A673 (cell line): ENCODE data around the gene OXCT1. TPM values are rescaled to one million over a fixed set of nuclear protein-coding genes. Genes with fewer than 3 reads are reported as not detected.
"Not testable (repeated sequence)": the region's sequence is repeated elsewhere in the genome, so short reads cannot be mapped to it uniquely, and the experiment has no call there.

ENCODE experiments used
- BruUV-seq: library from RNA; stranded (reverse); fragments of 400-500 nt; replicated peaks from 2 replicates; lab custom pipeline; 2021; lab: Mats Ljungman, UMichigan
- CTCF ChIA-PET: fragments of 300-600 bp; sonication (Branson Sonifier 250); formaldehyde crosslinking; loops from one replicate; lab custom pipeline; 2022; ENCODE audit warnings: antibody characterized with exemption; lab: Charles Lee
- POLR2A ChIA-PET: fragments of 300-600 bp; sonication (Branson Sonifier 250); formaldehyde crosslinking; loops from one replicate; lab custom pipeline; 2022; ENCODE audit warnings: antibody characterized with exemption; ENCODE audit not compliant: low non-redundant PET; lab: Charles Lee
- DNase-seq: peaks from one replicate; pipeline ENCODE4 v3.0.0-alpha.2; 2015; ENCODE audit warnings: low spot score
- H3K27ac ChIP-seq: fragments of 200-600 bp; sonication (generic); 2 replicates; pipeline ENCODE4 v1.5.1; 2016; ENCODE audit warnings: mixed run types, low read depth, mild to moderate bottlenecking, mixed read lengths, antibody characterized with exemption, low read length; ENCODE audit not compliant: poor library complexity, severe bottlenecking
- H3K27me3 ChIP-seq: fragments of 200-600 bp; sonication (generic); replicated peaks from 2 replicates; pipeline ENCODE4 v1.6.1; 2017; ENCODE audit warnings: mixed run types, low read depth, mild to moderate bottlenecking, mixed read lengths, antibody characterized with exemption, low read length; ENCODE audit not compliant: insufficient read depth, poor library complexity
- H3K36me3 ChIP-seq: fragments of 200-600 bp; sonication (generic); 2 replicates; pipeline ENCODE4 v1.6.1; 2016; ENCODE audit warnings: mixed run types, mild to moderate bottlenecking, mixed read lengths, antibody characterized with exemption, low read length; ENCODE audit not compliant: insufficient read depth, poor library complexity, severe bottlenecking
- H3K4me1 ChIP-seq: fragments of 200-600 bp; sonication (generic); 2 replicates; pipeline ENCODE4 v1.6.1; 2017; ENCODE audit warnings: mixed run types, mild to moderate bottlenecking, mixed read lengths, antibody characterized with exemption, low read length; ENCODE audit not compliant: insufficient read depth, poor library complexity, severe bottlenecking
- H3K4me3 ChIP-seq: fragments of 200-600 bp; sonication (generic); 2 replicates; pipeline ENCODE4 v1.5.1; 2016; ENCODE audit warnings: low read depth, mixed run types, mild to moderate bottlenecking, mixed read lengths, low read length; ENCODE audit not compliant: poor library complexity, severe bottlenecking
- H3K9me3 ChIP-seq: fragments of 200-600 bp; sonication (generic); 2 replicates; pipeline ENCODE4 v1.6.1; 2016; ENCODE audit warnings: mixed run types, low read depth, mild to moderate bottlenecking, mixed read lengths, antibody characterized with exemption, low read length; ENCODE audit not compliant: poor library complexity, severe bottlenecking
- CTCF ChIP-seq: fragments of 300-800, 200-600 bp; sonication (generic); conservative IDR thresholded peaks from 2 replicates; pipeline ENCODE4 v1.5.1; 2017; ENCODE audit warnings: low read depth, mild to moderate bottlenecking, antibody characterized with exemption, low read length, moderate library complexity, mixed read lengths
- EZH2 ChIP-seq: fragments of 200-600 bp; sonication (generic); IDR thresholded peaks from 2 replicates; pipeline ENCODE4 v1.6.1; 2017; ENCODE audit warnings: borderline replicate concordance, low read depth, mild to moderate bottlenecking, mixed read lengths, antibody characterized with exemption, low read length; ENCODE audit not compliant: poor library complexity, severe bottlenecking
- intact Hi-C: fragments of 100-400 bp; cut with micrococcal nuclease; formaldehyde crosslinking; loops from one replicate; pipeline ENCODE4 v1.10.0; 2022; ENCODE audit not compliant: unreplicated experiment
- total RNA-seq: library from RNA; stranded (reverse); gene quantifications from 2 replicates; pipeline ENCODE4 v1.2.3, GENCODE V29; 2021

Gene OXCT1
- total RNA-seq, 1 experiment from 2014 or later = 48.4 TPM

GRCh38 chr5:41716382-41716781, 153.8 kb downstream of the OXCT1 start:
- TF ChIP-seq CTCF = no peak
- TF ChIP-seq EZH2 = no peak
- H3K36me3 ChIP-seq = no peaks in the 10 kb centered on the region
- intact Hi-C loops = no loop called here
- BruUV-seq = no TSS peak
- H3K4me1 ChIP-seq = no peaks in the 10 kb centered on the region
- no peaks in the 10 kb centered on the region for H3K9me3 ChIP-seq
- POLR2A ChIA-PET = no interaction called here
- no peaks in the 10 kb centered on the region for H3K27me3 ChIP-seq
- H3K4me3 ChIP-seq = no peak overlapping the region
- no peak for DNase-seq
- H3K27ac ChIP-seq = no peak overlapping the region
- CTCF ChIA-PET = no interaction called here

- H3K4me3 ChIP-seq, intact Hi-C loops, H3K36me3 ChIP-seq, H3K9me3 ChIP-seq, CTCF ChIA-PET, BruUV-seq, POLR2A ChIA-PET, H3K27ac ChIP-seq, H3K4me1 ChIP-seq, H3K27me3 ChIP-seq, DNase-seq: not testable (repeated sequence)
Observed at GRCh38 chr5:41714446-41714845, 155.8 kb downstream of the OXCT1 start.

GRCh38 chr5:41708604-41708940, 161.7 kb downstream of the OXCT1 start:
- CTCF ChIA-PET = no interaction called here
- Histone ChIP-seq H3K36me3 (no peaks in the 10 kb centered on the region), H3K9me3 (no peaks in the 10 kb centered on the region), H3K4me1 (no peaks in the 10 kb centered on the region), H3K27ac (no peak overlapping the region), H3K4me3 (no peak overlapping the region), H3K27me3 (no peaks in the 10 kb centered on the region)
- intact Hi-C loops = loop anchor here (1.0 kb wide), 1 partner anchor 135 kb away; no protein-coding TSS in a partner anchor
- POLR2A ChIA-PET = no interaction called here
- DNase-seq = no peak
- no TSS peak for BruUV-seq
- no peak for TF ChIP-seq EZH2
- no peak for TF ChIP-seq CTCF
